ENCODE results near the gene RABEPK.
"Not testable (repeated sequence)": the region's sequence is repeated elsewhere in the genome, so short reads cannot be mapped to it uniquely, and the experiment has no call there.

Gene RABEPK

DNA sequence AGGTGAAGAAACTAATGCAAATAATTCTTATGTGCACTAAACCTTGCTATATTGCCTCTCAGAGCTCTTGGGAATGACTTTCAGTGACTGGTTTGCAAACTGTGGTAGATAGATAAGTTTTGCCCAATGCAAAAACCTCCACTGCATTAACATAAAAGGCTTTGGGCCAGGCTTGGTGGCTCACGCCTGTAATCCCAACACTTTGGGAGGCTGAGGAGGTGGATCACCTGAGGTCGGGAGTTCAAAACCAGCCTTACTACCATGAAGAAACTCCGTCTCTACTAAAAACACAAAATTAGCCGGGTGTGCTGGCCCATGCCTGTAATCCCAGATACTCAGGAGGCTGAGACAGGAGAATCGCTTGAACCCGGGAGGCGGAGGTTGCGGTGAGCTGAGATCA, 33.8 kb downstream of the RABEPK start:
- not testable (repeated sequence) for H3K4me3 Mint-ChIP-seq, H3K27me3 Mint-ChIP-seq, H3K27ac Mint-ChIP-seq, H3K9me3 Mint-ChIP-seq
- Mint-ChIP-seq H3K4me1 (ENCODE audit: low read depth) (peaks cover 43% of the 10 kb centered on the region), H3K36me3 (ENCODE audit: low read depth) (peaks cover 64% of the 10 kb centered on the region)

DNA sequence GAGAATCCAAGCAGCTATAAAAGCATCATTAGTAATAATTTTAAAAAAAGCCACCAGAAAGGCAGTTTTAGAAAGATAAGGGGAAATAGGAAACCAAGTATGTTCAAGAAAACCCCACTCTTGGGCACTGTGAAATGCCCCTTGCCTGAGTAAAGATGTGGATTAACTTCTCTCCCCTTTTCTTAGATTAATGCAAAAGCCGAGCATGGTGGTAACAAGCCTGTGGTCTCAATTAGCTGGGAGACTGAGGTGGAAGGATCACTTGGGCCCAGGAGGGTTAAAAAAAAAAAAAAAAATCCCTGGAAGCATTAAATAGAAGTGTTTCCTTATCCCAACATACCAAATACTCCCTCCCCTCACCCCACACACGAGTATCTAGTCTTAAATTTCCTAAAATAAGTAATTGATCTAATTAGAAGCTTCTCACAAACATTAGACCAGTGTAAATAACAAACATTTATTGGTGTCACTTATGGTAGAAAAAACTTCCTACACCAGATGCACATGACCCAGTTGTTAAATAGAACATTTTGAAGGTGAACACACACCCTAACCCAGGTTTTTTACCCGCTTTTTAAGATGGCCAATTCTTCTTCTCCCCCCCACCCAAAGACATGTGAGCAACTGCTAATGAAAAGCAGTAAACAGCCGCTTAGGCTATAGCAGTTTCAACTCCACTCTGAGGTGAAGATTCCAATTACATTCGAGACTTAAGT, 35.6 kb downstream of the RABEPK start:
- H3K9me3 Mint-ChIP-seq: no peaks in the 10 kb centered on the region
- peak overlapping the region; percentile 91 for H3K27ac Mint-ChIP-seq
- H3K27me3 Mint-ChIP-seq: no peaks in the 10 kb centered on the region
- H3K4me3 Mint-ChIP-seq: peak overlapping the region; percentile 99
- H3K4me1 Mint-ChIP-seq (ENCODE audit: low read depth): peaks cover 50% of the 10 kb centered on the region
- peaks cover 72% of the 10 kb centered on the region for H3K36me3 Mint-ChIP-seq (ENCODE audit: low read depth)

DNA sequence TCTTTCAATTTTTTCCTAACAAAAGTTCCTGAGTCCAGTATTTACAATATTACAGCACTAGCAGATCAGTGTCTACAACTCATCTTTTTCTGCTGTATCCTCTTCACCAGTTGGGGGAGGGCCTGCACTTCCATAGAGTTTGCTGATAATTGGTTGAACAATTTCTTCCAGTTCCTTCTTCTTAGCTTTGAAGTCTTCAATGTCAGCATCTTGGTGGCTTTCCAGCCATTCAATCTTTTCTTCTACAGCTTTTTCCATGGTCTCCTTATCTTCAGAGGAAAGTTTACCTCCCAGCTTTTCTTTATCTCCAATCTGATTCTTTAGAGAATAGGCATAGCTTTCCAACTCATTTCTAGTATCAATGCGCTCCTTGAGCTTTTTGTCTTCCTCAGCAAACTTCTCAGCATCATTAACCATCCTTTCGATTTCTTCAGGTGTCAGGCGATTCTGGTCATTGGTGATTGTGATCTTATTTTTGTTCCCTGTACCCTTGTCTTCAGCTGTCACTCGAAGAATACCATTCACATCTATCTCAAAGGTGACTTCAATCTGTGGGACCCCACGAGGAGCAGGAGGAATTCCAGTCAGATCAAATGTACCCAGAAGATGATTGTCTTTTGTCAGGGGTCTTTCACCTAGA, 36.3 kb downstream of the RABEPK start:
- Mint-ChIP-seq H3K4me1 (ENCODE audit: low read depth) (peaks cover 55% of the 10 kb centered on the region), H3K27ac (peak overlapping the region; percentile 91), H3K4me3 (peak overlapping the region; percentile 99), H3K36me3 (ENCODE audit: low read depth) (peaks cover 78% of the 10 kb centered on the region)
- H3K9me3 Mint-ChIP-seq, H3K27me3 Mint-ChIP-seq: not testable (repeated sequence)

DNA sequence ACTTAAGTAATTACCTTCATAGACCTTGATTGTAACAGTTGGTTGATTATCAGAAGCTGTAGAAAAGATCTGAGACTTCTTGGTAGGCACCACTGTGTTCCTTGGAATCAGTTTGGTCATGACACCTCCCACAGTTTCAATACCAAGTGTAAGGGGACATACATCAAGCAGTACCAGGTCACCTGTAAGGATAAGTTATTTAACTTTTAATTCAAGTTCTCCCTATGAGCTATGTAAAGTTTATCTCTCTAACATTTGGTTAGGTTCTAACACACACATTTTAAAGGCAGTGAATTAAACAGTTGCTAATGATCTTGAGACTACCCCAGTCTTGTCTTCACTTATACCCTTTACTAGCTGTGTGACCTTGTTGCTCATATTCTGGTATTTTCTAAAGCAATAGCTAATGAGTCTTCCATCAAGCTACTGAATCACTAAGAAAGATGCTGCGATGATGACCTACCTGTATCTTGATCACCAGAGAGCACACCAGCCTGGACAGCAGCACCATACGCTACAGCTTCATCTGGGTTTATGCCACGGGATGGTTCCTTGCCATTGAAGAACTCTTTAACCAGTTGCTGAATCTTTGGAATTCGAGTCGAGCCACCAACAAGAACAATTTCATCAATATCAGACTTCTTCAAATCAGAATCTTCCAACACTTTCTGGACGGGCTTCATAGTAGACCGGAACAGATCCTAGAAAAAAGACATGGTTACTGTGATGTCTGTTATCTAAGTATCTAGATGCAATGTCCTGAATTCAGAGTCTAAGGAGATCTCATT, 38.0 kb downstream of the RABEPK start:
- no peaks in the 10 kb centered on the region for H3K9me3 Mint-ChIP-seq
- H3K4me3 Mint-ChIP-seq: peak overlapping the region; percentile 99
- peaks cover 70% of the 10 kb centered on the region for H3K4me1 Mint-ChIP-seq (ENCODE audit: low read depth)
- H3K36me3 Mint-ChIP-seq (ENCODE audit: low read depth): peaks cover 74% of the 10 kb centered on the region
- peaks cover 4% of the 10 kb centered on the region for H3K27me3 Mint-ChIP-seq
- peak overlapping the region; percentile 91 for H3K27ac Mint-ChIP-seq

DNA sequence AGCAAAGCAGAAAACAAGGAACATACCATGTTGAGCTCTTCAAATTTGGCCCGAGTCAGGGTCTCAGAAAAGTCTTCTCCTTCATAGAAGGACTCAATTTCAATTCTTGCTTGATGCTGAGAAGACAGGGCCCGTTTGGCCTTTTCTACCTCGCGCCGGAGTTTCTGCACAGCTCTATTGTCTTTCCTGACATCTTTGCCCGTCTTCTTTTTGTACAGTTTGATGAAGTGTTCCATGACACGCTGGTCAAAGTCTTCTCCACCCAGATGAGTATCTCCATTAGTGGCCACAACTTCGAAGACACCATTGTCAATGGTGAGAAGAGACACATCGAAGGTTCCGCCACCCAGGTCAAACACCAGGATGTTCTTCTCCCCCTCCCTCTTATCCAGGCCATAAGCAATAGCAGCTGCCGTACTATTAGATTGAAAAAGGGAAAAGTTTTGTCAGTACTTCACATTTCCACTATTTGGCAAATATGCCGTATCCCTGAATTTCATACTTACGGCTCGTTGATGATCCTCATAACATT, 38.6 kb downstream of the RABEPK start:
- peak overlapping the region; percentile 99 for H3K4me3 Mint-ChIP-seq
- peaks cover 4% of the 10 kb centered on the region for H3K27me3 Mint-ChIP-seq
- H3K4me1 Mint-ChIP-seq (ENCODE audit: low read depth): peaks cover 73% of the 10 kb centered on the region
- peaks cover 69% of the 10 kb centered on the region for H3K36me3 Mint-ChIP-seq (ENCODE audit: low read depth)
- H3K27ac Mint-ChIP-seq: peak overlapping the region; percentile 91
- no peaks in the 10 kb centered on the region for H3K9me3 Mint-ChIP-seq

DNA sequence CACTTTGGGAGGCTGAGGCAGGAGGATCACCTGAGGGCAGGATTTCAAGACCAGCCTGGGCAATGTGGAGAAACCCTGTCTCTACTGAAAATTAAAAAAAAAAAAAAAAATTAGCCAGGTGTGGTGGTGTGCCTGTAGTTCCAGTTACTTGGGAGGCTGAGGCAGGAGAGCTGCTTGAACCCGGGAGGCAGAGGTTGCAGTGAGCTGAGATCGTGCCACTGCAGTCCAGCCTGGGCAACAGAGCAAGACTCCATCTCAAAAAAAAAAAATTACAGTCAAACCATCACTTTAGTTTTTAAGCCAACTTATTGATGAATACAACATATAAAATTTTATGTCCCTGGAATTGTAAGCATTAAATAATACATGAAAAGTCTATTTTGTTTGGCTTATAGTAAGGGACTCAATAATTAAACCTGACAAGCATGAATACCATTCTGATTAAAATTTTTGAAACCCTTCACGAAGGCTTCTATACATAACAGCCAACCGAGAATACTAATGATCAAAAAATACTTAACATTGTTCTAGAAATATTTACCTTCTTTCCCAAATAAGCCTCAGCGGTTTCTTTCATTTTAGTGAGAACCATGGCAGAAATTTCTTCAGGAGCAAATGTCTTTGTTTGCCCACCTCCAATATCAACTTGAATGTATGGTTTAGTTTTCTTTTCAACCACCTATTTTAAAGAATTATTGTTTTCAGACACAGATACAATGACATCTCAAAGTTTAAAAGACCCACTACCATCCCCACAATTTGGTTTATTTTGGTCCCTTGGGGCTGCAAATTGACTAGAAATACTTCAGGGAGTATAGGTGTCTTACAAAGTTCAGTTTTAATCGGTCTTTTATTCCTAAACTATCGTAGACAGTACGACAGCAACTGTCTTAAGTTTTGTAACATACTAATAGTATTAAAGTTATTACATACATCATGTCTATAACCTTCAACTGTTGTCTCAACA, 39.6 kb downstream of the RABEPK start:
- H3K27me3 Mint-ChIP-seq: peaks cover 4% of the 10 kb centered on the region
- peaks cover 78% of the 10 kb centered on the region for H3K4me1 Mint-ChIP-seq (ENCODE audit: low read depth)
- peak overlapping the region; percentile 99 for H3K27ac Mint-ChIP-seq
- H3K36me3 Mint-ChIP-seq (ENCODE audit: low read depth): peaks cover 69% of the 10 kb centered on the region
- no peaks in the 10 kb centered on the region for H3K9me3 Mint-ChIP-seq
- peak overlapping the region; percentile 99 for H3K4me3 Mint-ChIP-seq

DNA sequence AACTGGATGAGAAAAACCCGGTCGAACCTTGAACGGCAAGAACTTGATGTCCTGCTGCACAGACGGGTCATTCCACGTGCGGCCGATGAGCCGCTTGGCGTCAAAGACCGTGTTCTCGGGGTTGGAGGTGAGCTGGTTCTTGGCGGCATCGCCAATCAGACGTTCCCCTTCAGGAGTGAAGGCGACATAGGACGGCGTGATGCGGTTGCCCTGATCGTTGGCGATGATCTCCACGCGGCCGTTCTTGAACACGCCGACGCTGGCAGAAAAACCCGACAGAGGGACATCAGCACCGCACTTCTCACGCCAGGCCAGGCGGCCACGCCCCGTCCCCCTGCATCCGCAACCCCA, 40.3 kb downstream of the RABEPK start:
- peak overlapping the region; percentile 99 for H3K27ac Mint-ChIP-seq
- peak overlapping the region; percentile 99 for H3K4me3 Mint-ChIP-seq
- H3K4me1 Mint-ChIP-seq (ENCODE audit: low read depth): peaks cover 73% of the 10 kb centered on the region
- peaks cover 62% of the 10 kb centered on the region for H3K36me3 Mint-ChIP-seq (ENCODE audit: low read depth)
- H3K9me3 Mint-ChIP-seq: no peaks in the 10 kb centered on the region
- peaks cover 4% of the 10 kb centered on the region for H3K27me3 Mint-ChIP-seq

DNA sequence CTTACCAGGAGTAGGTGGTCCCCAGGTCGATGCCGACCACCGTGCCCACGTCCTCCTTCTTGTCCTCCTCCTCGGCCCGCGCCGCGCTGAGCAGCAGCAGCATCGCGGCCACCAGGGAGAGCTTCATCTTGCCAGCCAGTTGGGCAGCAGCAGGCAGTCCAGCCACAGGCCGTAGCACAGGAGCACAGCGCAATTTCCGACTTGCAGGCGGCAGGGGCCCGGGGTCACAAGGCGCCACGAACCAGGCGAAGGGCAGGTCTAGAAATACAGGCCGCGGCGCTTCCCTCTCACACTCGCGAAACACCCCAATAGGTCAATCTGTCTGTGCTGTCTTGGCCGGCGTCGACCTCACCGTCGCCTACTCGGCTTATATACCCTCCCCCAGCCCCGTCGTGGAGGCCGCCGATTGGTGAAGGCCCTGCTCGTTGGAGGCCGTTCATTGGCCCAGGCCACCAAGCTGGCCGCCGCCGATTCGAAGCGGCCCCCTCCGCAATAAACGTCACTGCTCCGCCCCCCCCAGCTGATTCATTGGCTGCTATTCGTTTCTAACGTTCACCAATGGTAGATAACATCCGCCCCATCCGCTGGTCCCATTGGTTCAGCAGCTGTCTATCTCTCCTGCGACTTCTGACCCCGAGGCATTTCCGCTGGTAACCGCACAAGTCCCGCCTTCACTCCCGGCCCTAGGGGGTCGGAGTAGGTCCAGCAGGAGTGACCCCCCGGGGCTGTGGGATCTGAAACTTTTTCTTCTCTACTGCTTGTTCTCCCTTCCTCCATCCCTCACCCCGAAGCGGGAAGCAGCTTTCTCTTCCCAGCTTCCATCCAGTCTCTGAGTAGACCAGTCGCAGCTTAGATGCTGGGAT, 40.9 kb downstream of the RABEPK start, which contains the start of gene HSPA5:
HSPA5 (minus strand) TSS at position 344 of the 863 bp plus-strand sequence; CDS start at position 127, 217 bp downstream.
- peaks cover 4% of the 10 kb centered on the region for H3K27me3 Mint-ChIP-seq
- H3K27ac Mint-ChIP-seq: peak within 1 kb of the TSS; percentile 99
- H3K9me3 Mint-ChIP-seq: no peaks in the 10 kb centered on the region
- peaks cover 67% of the 10 kb centered on the region for H3K4me1 Mint-ChIP-seq (ENCODE audit: low read depth)
- peak within 1 kb of the TSS; percentile 99 for H3K4me3 Mint-ChIP-seq
- H3K36me3 Mint-ChIP-seq (ENCODE audit: low read depth): peaks cover 56% of the 10 kb centered on the region

DNA sequence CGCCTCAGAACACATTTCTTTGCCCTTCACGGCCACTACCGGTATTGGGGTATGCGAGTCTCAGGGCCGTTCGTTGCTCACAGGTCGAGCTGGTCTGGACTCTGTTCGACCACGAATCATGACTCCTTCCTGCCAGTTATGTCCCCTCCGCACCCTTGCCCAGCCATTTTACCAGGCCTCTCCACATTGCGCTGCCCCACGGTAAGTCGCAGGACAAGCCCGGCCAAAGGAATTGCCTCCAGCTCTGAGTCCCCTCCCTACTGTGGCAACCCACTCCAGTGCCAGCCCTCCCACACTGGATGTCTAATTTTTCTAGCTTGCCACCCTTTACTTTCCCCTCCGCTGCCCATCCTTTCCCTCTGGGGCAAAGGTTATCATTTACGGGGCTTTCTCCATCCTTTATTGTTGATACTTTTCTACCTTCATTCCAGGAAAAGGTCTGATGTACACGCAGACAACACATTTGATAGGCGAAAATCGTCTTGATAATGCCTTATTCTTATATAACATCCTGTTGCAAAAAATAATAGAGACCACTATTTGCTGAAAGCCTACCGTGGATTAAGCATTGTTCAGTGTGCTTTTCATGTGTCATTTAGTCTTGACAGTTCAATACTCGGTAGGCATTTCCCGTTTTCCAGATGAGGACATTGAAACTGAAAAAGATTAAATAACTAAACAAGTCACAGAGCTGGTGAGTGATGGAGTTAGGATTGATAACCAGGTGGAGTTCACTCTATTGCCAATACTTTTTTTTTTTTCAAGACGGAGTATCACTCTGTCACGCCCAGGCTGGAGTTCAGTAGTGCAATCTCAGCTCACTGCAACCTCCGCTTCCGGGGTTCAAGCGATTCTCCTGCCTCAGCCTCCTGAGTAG, 41.8 kb downstream of the RABEPK start:
- Mint-ChIP-seq H3K9me3 (no peaks in the 10 kb centered on the region), H3K27ac (peak overlapping the region; percentile 99), H3K36me3 (ENCODE audit: low read depth) (peaks cover 48% of the 10 kb centered on the region), H3K27me3 (peaks cover 4% of the 10 kb centered on the region), H3K4me3 (peak overlapping the region; percentile 99), H3K4me1 (ENCODE audit: low read depth) (peaks cover 58% of the 10 kb centered on the region)

DNA sequence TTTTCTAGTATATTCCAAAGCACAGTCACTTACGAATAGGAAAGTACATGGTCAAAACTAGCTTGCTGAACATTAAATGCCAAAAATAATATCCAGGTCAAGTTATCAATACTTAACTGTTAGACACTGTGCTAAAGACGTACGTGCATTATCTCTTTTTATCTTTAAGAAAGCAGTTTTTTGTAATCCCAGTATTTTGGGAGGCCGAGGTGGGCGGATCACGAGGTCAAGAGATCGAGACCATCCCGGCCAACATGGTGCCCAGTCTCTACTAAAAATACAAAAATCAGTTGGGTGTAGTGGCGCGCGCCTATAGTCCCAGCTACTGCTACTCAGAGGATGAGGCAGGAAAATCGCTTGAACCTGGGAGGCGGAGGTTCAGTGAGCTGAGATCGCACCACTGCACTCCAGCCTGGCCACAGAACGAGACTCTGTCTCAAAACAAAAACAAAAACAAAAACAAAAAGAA, 43.5 kb downstream of the RABEPK start:
- Mint-ChIP-seq H3K4me1 (ENCODE audit: low read depth) (peaks cover 41% of the 10 kb centered on the region), H3K27ac (peak overlapping the region; percentile 90), H3K36me3 (ENCODE audit: low read depth) (peaks cover 30% of the 10 kb centered on the region), H3K9me3 (no peaks in the 10 kb centered on the region), H3K4me3 (no peak overlapping the region), H3K27me3 (peaks cover 4% of the 10 kb centered on the region)

DNA sequence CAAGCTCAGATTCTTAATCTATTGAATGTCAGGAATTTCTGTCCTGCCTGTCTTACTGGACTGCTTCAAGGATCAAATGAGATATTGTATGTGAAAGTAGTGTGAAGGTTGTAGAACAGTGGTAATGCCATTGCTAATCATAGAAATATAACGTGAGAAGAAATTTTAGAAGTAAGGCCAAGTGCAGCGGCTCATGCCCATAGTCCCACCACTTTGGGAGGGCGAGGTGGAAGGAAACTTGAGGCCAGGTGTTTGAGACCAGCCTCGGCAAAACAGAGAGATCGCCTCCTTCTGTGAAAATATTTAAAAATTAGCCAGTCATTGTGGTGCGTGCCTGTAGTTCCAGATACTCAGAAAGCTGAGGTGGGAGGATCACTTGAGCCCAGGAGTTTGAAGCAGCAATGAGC, 45.9 kb downstream of the RABEPK start:
- Mint-ChIP-seq H3K27ac (no peak overlapping the region), H3K4me1 (ENCODE audit: low read depth) (peaks cover 28% of the 10 kb centered on the region), H3K9me3 (no peaks in the 10 kb centered on the region), H3K27me3 (peaks cover 2% of the 10 kb centered on the region), H3K36me3 (ENCODE audit: low read depth) (peaks cover 6% of the 10 kb centered on the region), H3K4me3 (no peak overlapping the region)

DNA sequence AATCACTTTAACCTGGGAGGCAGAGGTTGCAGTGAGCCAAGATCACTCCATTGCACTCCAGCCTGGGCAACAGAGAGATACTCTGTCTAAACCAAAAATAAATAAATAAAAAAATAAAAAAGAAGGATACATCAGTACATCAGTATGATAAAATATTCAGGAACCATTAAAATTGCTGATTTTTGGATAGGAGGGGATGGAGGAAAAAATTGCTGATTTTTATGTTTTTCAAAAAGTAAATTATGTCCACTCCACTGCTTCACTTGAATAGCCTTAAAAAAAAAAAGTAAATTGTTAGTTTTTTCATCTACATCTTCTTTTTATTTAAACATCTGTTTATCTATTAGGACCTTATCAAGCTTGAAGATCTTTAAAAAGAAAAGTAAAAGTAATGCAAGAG, 53.9 kb downstream of the RABEPK start:
- no peaks in the 10 kb centered on the region for H3K4me1 Mint-ChIP-seq (ENCODE audit: low read depth)
- H3K36me3 Mint-ChIP-seq (ENCODE audit: low read depth): no peaks in the 10 kb centered on the region
- H3K4me3 Mint-ChIP-seq: no peak overlapping the region
- no peaks in the 10 kb centered on the region for H3K9me3 Mint-ChIP-seq
- H3K27ac Mint-ChIP-seq: no peak overlapping the region
- H3K27me3 Mint-ChIP-seq: no peaks in the 10 kb centered on the region

Measured in stimulated activated naive CD8-positive, alpha-beta T cell treated with anti-CD3 and anti-CD28 coated beads, Interleukin-15, Interleukin-2, amounts not matched to agents 100 ng/mL and 50 ng/mL, for 24 hours (primary cell).